OCI-LY7 (cell line): ENCODE measurements around the gene TMC8. TPM values are rescaled to one million over a fixed set of nuclear protein-coding genes. Genes with fewer than 3 reads are reported as not detected.
A peak's percentile ranks its signal among the peaks of the same experiment; 100 is the strongest.

Experiments used
- BruUV-seq: library from RNA; stranded (reverse); fragments of 400-500 nt; replicated peaks from 2 replicates; lab custom pipeline; 2021; lab: Mats Ljungman, UMichigan
- CTCF ChIA-PET: fragments of 300-600 bp; sonication (Branson Sonifier 250); formaldehyde crosslinking; loops from one replicate; lab custom pipeline; 2022; ENCODE audit warnings: antibody characterized with exemption; ENCODE audit not compliant: unreplicated experiment; lab: Charles Lee
- POLR2A ChIA-PET: fragments of 300-600 bp; sonication (Branson Sonifier 250); formaldehyde crosslinking; loops from one replicate; lab custom pipeline; 2022; ENCODE audit warnings: antibody characterized with exemption; lab: Charles Lee
- DNase-seq: peaks from one replicate; pipeline ENCODE4 v3.0.0-alpha.2; 2015; ENCODE audit warnings: low spot score
- H2AFZ ChIP-seq: fragments of 200-600 bp; sonication (generic), shearing (Covaris generic); 2 replicates; pipeline ENCODE4 v1.6.1; 2014; ENCODE audit warnings: mild to moderate bottlenecking, antibody characterized with exemption, low read length, moderate library complexity
- H3K27ac ChIP-seq: fragments of 200-600 bp; sonication (generic); 2 replicates; pipeline ENCODE4 v1.5.1; 2014; ENCODE audit warnings: mixed run types, low read depth, mild to moderate bottlenecking, moderate library complexity, low read length, inconsistent platforms; ENCODE audit not compliant: poor library complexity, severe bottlenecking
- H3K36me3 ChIP-seq: fragments of 200-600 bp; sonication (generic); 2 replicates; pipeline ENCODE4 v1.6.1; 2014; ENCODE audit warnings: mild to moderate bottlenecking, antibody characterized with exemption, low read length, moderate library complexity, mixed read lengths; ENCODE audit not compliant: insufficient read depth
- H3K4me1 ChIP-seq: fragments of 200-600 bp; sonication (generic); 2 replicates; pipeline ENCODE4 v1.5.1; 2014; ENCODE audit warnings: mild to moderate bottlenecking, low read length; ENCODE audit not compliant: insufficient read depth, poor library complexity, severe bottlenecking
- H3K4me2 ChIP-seq: fragments of 200-600 bp; sonication (generic); 2 replicates; pipeline ENCODE4 v1.6.1; 2014; ENCODE audit warnings: mild to moderate bottlenecking, low read length
- H3K4me3 ChIP-seq: fragments of 200-600 bp; sonication (generic); 2 replicates; pipeline ENCODE4 v1.5.1; 2014; ENCODE audit warnings: mild to moderate bottlenecking, low read depth, low read length; ENCODE audit not compliant: poor library complexity, severe bottlenecking
- H3K79me2 ChIP-seq: fragments of 200-600 bp; sonication (generic); 2 replicates; pipeline ENCODE4 v1.6.1; 2016; ENCODE audit warnings: low read depth, mild to moderate bottlenecking, low read length, moderate library complexity, mixed read lengths; ENCODE audit not compliant: insufficient read depth
- H3K9me2 ChIP-seq: fragments of 200-600 bp; sonication (generic); 2 replicates; pipeline ENCODE4 v1.6.1; 2016; ENCODE audit warnings: mild to moderate bottlenecking, low read length, mixed read lengths; ENCODE audit not compliant: insufficient read depth
- H3K9me3 ChIP-seq: fragments of 200-600 bp; sonication (generic); 2 replicates; pipeline ENCODE4 v1.6.1; 2014; ENCODE audit warnings: mild to moderate bottlenecking, mixed run types, low read length, mixed read lengths
- H4K20me1 ChIP-seq: fragments of 200-600 bp; sonication (generic); 2 replicates; pipeline ENCODE4 v1.6.1; 2014; ENCODE audit warnings: mild to moderate bottlenecking, antibody characterized with exemption, low read length, moderate library complexity, mixed read lengths; ENCODE audit not compliant: insufficient read depth
- EZH2phosphoT487 ChIP-seq: fragments of 200-600 bp; sonication (generic); IDR thresholded peaks from 2 replicates; pipeline ENCODE4 v1.6.1; 2018; ENCODE audit warnings: low read depth, borderline replicate concordance, mild to moderate bottlenecking, mixed run types, antibody characterized with exemption, low read length, moderate library complexity, mixed read lengths
- intact Hi-C: fragments of 100-400 bp; cut with micrococcal nuclease; formaldehyde crosslinking; loops from one replicate; pipeline ENCODE4 v1.10.0; 2022; ENCODE audit not compliant: unreplicated experiment
- total RNA-seq, 2 experiments: library from RNA; depleted of rRNA in 1 of 2; stranded (reverse); fragments of >200 nt in 1 of 2; shearing (Covaris generic) in 1 of 2; gene quantifications; 2 replicates each; pipeline ENCODE4 v1.2.3, GENCODE V29; 2014 to 2022
- TF ChIP-seq, protein P1 (sequence below): fragments of 200-600 bp; sonication (generic); conservative IDR thresholded peaks from 2 replicates; pipeline ENCODE4 v1.5.1; 2014; ENCODE audit warnings: mild to moderate bottlenecking, antibody characterized with exemption, low read length, moderate library complexity, mixed read lengths

Gene TMC8
- total RNA-seq, 2 experiments from 2014 or later: 83.8 to 236 TPM

GRCh38 chr17:78125976-78126894, 4.3 kb upstream of the TMC8 start:
- TF ChIP-seq, protein P1, sequence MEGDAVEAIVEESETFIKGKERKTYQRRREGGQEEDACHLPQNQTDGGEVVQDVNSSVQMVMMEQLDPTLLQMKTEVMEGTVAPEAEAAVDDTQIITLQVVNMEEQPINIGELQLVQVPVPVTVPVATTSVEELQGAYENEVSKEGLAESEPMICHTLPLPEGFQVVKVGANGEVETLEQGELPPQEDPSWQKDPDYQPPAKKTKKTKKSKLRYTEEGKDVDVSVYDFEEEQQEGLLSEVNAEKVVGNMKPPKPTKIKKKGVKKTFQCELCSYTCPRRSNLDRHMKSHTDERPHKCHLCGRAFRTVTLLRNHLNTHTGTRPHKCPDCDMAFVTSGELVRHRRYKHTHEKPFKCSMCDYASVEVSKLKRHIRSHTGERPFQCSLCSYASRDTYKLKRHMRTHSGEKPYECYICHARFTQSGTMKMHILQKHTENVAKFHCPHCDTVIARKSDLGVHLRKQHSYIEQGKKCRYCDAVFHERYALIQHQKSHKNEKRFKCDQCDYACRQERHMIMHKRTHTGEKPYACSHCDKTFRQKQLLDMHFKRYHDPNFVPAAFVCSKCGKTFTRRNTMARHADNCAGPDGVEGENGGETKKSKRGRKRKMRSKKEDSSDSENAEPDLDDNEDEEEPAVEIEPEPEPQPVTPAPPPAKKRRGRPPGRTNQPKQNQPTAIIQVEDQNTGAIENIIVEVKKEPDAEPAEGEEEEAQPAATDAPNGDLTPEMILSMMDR: no peak
- TF ChIP-seq EZH2phosphoT487: no peak
- no peaks in the 10 kb centered on the region for H3K9me3 ChIP-seq
- H4K20me1 ChIP-seq: no peaks in the 10 kb centered on the region
- peak; percentile 35 for DNase-seq
- peaks cover 79% of the 10 kb centered on the region for H3K4me1 ChIP-seq
- no TSS peak for BruUV-seq
- H3K79me2 ChIP-seq: peaks cover 13% of the 10 kb centered on the region; the same call in 1 of the 2 replicates
- H3K9me2 ChIP-seq: no peaks in the 10 kb centered on the region
- H2AFZ ChIP-seq: no peak overlapping the region
- peak overlapping the region; percentile 96 for H3K4me2 ChIP-seq
- ChIA-PET POLR2A (interaction anchor here (0.5 to 1.6 kb wide), 3 partner anchors 27 to 168 kb away, joined by 4 to 5 read pairs (median 5); partner anchors contain the start of gene TNRC6C), CTCF (interaction anchor here (0.6 to 1.7 kb wide), 3 partner anchors 10 to 67 kb away, joined by 3 to 5 read pairs (median 4); no protein-coding TSS in a partner anchor)
- intact Hi-C loops: loop anchor here (2.0 to 5.0 kb wide), 2 partner anchors 61 to 679 kb away; partner anchors contain the start of genes AFMID and TK1
- H3K27ac ChIP-seq: peak overlapping the region; percentile 91
- H3K4me3 ChIP-seq: peak overlapping the region; percentile 81
- H3K36me3 ChIP-seq: peaks cover 31% of the 10 kb centered on the region

DNA sequence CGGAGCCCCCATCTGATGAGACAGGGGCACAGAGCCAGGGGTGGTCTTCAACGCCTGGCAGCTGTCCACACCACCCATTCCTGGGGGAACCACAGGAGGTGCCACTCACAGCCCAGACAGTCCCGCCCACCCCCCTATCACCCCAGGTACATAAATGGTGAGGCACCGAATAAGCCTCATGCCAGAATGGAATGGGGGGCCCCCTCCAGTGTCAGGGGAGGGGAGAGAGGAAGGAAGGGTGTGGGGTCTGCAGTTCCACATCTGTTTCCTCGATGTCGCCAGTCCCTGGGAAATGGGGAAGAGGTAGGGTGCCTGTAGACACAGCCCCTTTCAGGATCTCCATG, 3.7 kb upstream of the TMC8 start:
- Histone ChIP-seq H3K9me2 (no peaks in the 10 kb centered on the region), H2AFZ (no peak overlapping the region; the same call in 1 of the 2 replicates), H4K20me1 (no peaks in the 10 kb centered on the region), H3K9me3 (no peaks in the 10 kb centered on the region), H3K4me3 (peak overlapping the region; percentile 81), H3K27ac (peak overlapping the region; percentile 91), H3K4me2 (peak overlapping the region; percentile 96), H3K4me1 (peaks cover 73% of the 10 kb centered on the region), H3K36me3 (peaks cover 26% of the 10 kb centered on the region), H3K79me2 (peaks cover 15% of the 10 kb centered on the region; the same call in 1 of the 2 replicates)
- intact Hi-C loops: loop anchor here (5.0 kb wide), 1 partner anchor 680 kb away; no protein-coding TSS in a partner anchor
- ChIA-PET CTCF (interaction anchor here (1.2 to 1.7 kb wide), 2 partner anchors 14 to 67 kb away, joined by 3 to 5 read pairs; no protein-coding TSS in a partner anchor), POLR2A (no interaction called here)
- TF ChIP-seq, protein P1: no peak
- TF ChIP-seq EZH2phosphoT487: no peak
- no peak for DNase-seq
- no TSS peak for BruUV-seq
